ENCODE measurements around the gene SLC16A3.
"Not testable (repeated sequence)": the region's sequence is repeated elsewhere in the genome, so short reads cannot be mapped to it uniquely, and the experiment has no call there.

The SLC16A3 gene

GRCh38 chr17:82228842-82229697 lies at the start of gene SLC16A3:
SLC16A3 (plus strand) TSS chr17:82229042; CDS start chr17:82236009, 6,967 bp downstream.
- DNase-seq (ENCODE audit: low read depth in 1 of 2, low spot score in 1 of 2) = no peak

DNA sequence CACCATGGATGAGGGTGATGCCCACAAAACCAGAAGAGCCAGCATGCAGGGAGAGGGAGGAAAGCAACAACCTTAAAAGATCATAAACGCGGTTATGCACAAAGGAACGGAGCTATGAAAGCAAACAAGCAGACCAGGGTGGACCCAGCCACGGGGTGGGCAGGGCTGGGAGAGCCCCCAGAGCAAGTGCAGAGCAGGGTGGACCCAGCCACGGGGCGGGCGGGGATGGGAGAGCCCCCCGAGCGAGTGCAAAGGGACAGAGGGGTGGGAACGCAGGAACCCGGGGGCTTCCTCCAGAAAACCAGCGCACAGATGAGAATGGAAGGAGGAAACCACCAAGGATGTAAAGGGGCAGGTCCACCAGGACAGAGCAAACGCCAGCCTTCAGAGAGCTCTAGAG lies 49.4 kb upstream of the SLC16A3 start:
- DNase-seq (ENCODE audit: low read depth in 1 of 2, low spot score in 1 of 2) = no peak

DNA sequence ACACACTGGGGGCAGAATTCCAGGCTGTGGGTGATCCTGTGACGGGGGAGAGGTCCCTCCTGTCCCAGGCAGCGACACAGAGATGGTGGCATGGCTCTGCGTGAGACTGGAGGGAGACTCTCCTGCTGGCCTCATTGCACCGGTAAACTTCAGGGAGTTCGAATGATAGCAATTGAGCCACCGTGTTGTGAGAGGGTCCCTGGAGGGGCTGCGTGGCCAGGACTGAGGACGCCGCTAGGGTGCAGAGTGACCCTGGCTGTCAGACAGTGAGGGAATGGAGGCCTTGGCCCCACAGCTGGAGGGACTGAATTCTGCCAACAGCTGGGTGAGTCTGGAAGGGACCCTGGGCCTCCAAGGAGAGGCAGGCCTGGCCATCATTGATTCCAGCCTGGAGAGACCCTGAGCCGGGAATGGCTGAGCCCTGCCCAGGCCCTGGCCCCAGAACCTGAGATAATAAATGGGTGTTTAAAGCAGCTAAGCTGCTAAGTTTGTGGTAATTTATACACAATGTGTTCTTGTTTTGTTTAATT lies 48.8 kb upstream of the SLC16A3 start:
- DNase-seq (ENCODE audit: low read depth in 1 of 2, low spot score in 1 of 2) = no peak

DNA sequence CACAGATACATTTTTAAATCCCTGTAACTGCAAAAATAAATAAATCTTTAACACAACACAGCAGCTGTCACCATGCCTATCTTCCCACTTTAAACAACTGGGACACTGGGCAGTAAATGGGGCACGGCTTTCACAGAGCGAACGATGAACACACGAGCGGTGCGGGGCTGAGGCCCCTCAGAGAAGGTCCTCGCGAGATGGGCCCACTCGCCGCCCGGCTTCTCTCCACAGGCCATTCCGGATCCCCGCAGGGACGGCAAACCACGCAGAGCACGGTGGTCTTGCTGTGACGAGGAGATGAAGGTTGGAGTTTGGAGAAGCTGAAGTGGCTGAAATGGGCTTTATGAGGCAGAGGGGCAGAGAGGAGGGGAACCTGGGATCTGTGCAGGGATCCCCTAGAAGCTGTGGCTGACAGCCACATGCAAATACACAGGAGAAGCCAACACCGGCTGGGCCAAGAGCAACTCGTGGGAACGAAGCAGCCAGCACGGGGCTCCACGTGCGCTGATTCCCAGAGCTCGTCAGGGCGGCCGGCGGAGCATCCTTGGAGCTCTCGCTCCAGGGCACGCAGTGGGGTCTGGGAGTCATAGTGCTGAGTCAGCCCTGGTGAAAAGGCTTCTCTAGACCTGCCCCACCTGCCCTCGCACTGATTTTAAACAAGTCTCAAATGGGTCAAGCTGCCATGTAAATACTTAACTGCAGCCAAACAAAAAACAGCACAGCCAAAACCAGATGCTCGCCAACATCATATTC lies 47.9 kb upstream of the SLC16A3 start:
- DNase-seq (ENCODE audit: low read depth in 1 of 2, low spot score in 1 of 2) = no peak

DNA sequence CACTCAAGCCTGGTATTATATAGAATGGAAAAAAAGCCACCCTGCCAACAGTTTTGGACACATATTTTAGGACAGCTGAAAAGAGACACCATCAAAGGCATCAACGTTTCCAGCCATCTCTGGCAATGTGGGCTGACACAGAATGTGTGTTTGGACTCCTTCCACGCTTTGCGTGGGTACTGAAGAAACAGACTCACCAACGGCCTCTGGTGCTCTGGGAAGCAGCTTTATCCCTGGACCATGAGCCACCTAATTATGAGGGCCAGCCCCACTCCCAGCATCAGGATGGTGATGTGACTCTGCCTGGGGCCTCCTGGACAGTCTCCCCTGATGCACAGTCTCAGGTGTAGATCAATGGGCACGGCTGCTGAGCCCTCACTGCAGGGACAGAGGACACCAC lies 44.1 kb upstream of the SLC16A3 start:
- DNase-seq (ENCODE audit: low read depth in 1 of 2, low spot score in 1 of 2) = no peak

DNA sequence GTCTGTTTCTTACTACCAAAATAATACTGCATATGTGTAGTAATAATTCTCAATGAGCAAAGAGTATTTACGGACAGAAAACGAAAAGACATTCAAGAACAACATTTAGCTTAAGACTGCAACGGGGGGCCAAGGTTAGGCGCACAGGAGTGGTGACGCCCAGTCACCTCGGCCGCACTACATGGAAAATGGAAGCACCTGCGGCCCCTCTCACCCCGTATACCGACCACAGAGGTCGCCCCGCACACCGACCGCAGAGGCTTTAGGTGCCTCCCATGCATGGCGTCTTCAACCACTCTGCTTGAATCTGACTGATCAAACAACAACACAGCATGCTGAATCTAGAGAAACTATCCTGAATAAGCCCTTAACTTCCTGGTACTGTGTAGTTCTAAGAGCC lies 42.6 kb upstream of the SLC16A3 start:
- no peak for DNase-seq (ENCODE audit: low read depth in 1 of 2, low spot score in 1 of 2)

DNA sequence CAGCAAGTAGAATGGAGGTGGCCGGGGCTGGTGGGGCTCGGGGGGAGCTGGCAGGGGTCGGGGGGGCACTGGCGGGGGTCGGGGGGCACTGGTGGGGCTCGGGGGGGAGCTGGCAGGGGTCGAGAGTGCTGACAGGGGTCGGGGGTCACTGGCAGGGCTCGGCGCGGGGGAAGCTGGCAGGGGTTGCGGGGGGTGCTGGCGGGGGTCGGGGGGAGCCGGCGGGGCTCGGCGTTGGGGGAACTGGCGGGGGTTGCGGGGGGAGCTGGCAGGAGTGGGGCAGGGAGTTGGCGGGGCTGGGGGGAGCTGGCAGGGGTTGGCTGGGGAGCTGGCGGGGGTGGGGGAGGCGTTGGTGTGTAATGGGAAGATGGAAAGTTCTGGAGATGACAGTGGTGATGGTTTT lies 41.3 kb upstream of the SLC16A3 start:
- DNase-seq (ENCODE audit: low read depth in 1 of 2, low spot score in 1 of 2) = no peak

GRCh38 chr17:82188001-82188961 lies 40.6 kb upstream of the SLC16A3 start:
- no peak for DNase-seq (ENCODE audit: low read depth in 1 of 2, low spot score in 1 of 2)

GRCh38 chr17:82193050-82193449 lies 35.8 kb upstream of the SLC16A3 start:
- DNase-seq (ENCODE audit: low read depth in 1 of 2, low spot score in 1 of 2) = not testable (repeated sequence)

DNA sequence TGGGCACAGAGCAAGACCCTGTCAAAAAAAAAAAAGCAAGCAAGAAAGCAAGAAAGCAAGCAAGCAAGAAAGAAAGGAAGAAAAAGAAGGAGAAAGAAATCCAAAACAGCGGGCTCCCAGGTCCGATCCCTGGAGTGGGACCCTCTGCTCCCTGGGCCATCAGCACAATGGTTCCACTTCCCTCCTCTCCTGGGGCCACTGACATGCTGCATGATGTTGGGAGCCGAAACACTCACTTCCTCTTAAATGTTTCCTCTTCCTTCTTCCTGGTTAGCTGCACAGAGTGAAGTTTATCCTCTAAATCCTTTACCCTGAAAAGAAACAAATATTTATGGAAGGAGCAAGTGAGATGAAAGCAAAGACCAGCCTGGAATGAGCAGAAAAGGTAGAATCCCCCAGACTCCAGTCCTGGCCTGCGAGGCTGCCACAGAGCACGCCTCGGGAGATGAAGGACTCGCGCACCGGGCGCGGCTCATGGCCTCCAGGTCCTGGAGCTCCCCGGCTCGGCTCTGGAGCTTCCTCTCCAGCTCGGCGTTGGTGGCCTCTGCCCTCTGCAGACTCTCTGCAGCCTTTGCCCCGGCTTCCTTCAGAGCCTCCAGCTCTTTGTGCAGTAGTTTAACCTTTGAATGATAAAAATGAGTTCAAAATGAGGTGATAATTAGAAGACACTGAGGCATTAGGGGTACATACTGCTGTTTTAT lies 35.2 kb upstream of the SLC16A3 start:
- no peak for DNase-seq (ENCODE audit: low read depth in 1 of 2, low spot score in 1 of 2)

- no peak for DNase-seq (ENCODE audit: low read depth in 1 of 2, low spot score in 1 of 2)
Observed at GRCh38 chr17:82194765-82195164, 34.1 kb upstream of the SLC16A3 start.

- DNase-seq (ENCODE audit: low read depth in 1 of 2, low spot score in 1 of 2) = no peak
Observed at GRCh38 chr17:82195675-82196672, 32.9 kb upstream of the SLC16A3 start.

GRCh38 chr17:82198092-82198491 lies 30.8 kb upstream of the SLC16A3 start:
- DNase-seq (ENCODE audit: low read depth in 1 of 2, low spot score in 1 of 2) = no peak

- no peak for DNase-seq (ENCODE audit: low read depth in 1 of 2, low spot score in 1 of 2)
Observed at GRCh38 chr17:82199496-82199895, 29.3 kb upstream of the SLC16A3 start.

DNA sequence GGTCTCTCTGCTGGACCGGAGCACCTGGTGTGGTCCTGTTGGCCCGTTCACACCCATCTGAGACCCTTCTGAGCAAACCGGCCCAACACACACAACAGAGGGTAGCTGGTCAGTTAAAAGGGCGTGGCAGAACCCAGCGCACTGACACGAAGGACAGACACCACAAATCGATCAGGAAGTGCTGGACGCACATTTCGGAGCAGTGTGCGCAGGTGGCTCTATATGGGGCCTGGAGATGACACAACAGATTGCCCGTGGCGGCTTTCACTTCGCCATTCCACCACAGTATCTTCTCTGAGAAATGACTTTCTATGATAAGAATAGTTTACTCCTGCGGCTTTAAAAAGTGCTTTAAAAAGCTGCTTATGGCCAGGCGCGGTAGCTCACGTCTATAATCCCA lies 28.7 kb upstream of the SLC16A3 start:
- no peak for DNase-seq (ENCODE audit: low read depth in 1 of 2, low spot score in 1 of 2)

- peak in 1 of 2 donors; percentile 56 for DNase-seq (ENCODE audit: low read depth in 1 of 2, low spot score in 1 of 2)
Observed at GRCh38 chr17:82200743-82201497, 27.9 kb upstream of the SLC16A3 start.

GRCh38 chr17:82201498-82201910 lies 27.3 kb upstream of the SLC16A3 start:
- no peak for DNase-seq (ENCODE audit: low read depth in 1 of 2, low spot score in 1 of 2)

- no peak for DNase-seq (ENCODE audit: low read depth in 1 of 2, low spot score in 1 of 2)
Observed at GRCh38 chr17:82202981-82203380, 25.9 kb upstream of the SLC16A3 start.

Data from activated CD4-positive, alpha-beta T cell treated with anti-CD3 and anti-CD28 coated beads, Interleukin-2, amount 50 U/mL, for 24 hours (primary cell).